CD4-positive, alpha-beta memory T cell (primary cell): Measurements from ENCODE around the gene ARR3. TPM values are rescaled to one million over a fixed set of nuclear protein-coding genes. Genes with fewer than 3 reads are reported as not detected.

Experiments
- CTCF ChIA-PET: fragments of 350-600 bp; sonication (Branson Sonifier 250); formaldehyde crosslinking; loops from one replicate; lab custom pipeline; 2021; ENCODE audit warnings: inconsistent platforms; ENCODE audit not compliant: partially characterized antibody; lab: Charles Lee
- POLR2A ChIA-PET: fragments of 350-600 bp; sonication (Branson Sonifier 250); formaldehyde crosslinking; loops from one replicate; lab custom pipeline; 2021; ENCODE audit not compliant: partially characterized antibody; lab: Charles Lee
- DNase-seq, 5 donors: peaks; one replicate each; pipeline versions ENCODE4 v3.0.0 to v3.0.0-alpha.2; 2020 to 2022; ENCODE audit warnings: mixed read lengths in 1 of 5
- H3K27ac ChIP-seq: one replicate; pipeline ENCODE4 v1.7.0; 2013; ENCODE audit warnings: low read depth, low read length
- H3K27me3 ChIP-seq: 2 replicates; pipeline ENCODE4 v1.7.0; 2013; ENCODE audit warnings: mild to moderate bottlenecking, low read length, moderate library complexity; ENCODE audit not compliant: insufficient read depth
- H3K36me3 ChIP-seq: 2 replicates; pipeline ENCODE4 v1.7.0; 2013; ENCODE audit warnings: mild to moderate bottlenecking, low read length, moderate library complexity; ENCODE audit not compliant: insufficient read depth
- H3K4me1 ChIP-seq: 2 replicates; pipeline ENCODE4 v1.7.0; 2013; ENCODE audit warnings: mild to moderate bottlenecking, low read length, moderate library complexity; ENCODE audit not compliant: insufficient read depth
- H3K4me3 ChIP-seq, 2 donors: one replicate each; pipeline ENCODE4 v1.7.0; 2013; ENCODE audit warnings: low read length in 2 of 2, mild to moderate bottlenecking in 1 of 2
- H3K9me3 ChIP-seq, 2 donors: one replicate each; pipeline ENCODE4 v1.7.0; 2013; ENCODE audit warnings: low read length in 2 of 2, control low read depth in 1 of 2; ENCODE audit not compliant: control insufficient read depth in 1 of 2
- H3K27ac Mint-ChIP-seq, 7 donors: one replicate each; pipeline ENCODE4 v1.8.0; 2020 to 2021; ENCODE audit warnings: mixed read lengths in 7 of 7, mild to moderate bottlenecking in 6 of 7, inconsistent platforms in 3 of 7, moderate library complexity in 3 of 7
- H3K27me3 Mint-ChIP-seq, 2 donors: one replicate each; pipeline ENCODE4 v1.8.0; 2020 to 2021; ENCODE audit warnings: mixed read lengths in 2 of 2
- H3K36me3 Mint-ChIP-seq, 2 donors: one replicate each; pipeline ENCODE4 v1.8.0; 2020 to 2021; ENCODE audit warnings: mixed read lengths in 2 of 2, inconsistent platforms in 1 of 2, mild to moderate bottlenecking in 1 of 2
- H3K4me1 Mint-ChIP-seq, 4 donors: one replicate each; pipeline ENCODE4 v1.8.0; 2020 to 2021; ENCODE audit warnings: mixed read lengths in 4 of 4, mild to moderate bottlenecking in 1 of 4
- H3K4me3 Mint-ChIP-seq, 8 donors: one replicate each; pipeline ENCODE4 v1.8.0; 2020 to 2021; ENCODE audit warnings: mixed read lengths in 8 of 8, mild to moderate bottlenecking in 7 of 8, moderate library complexity in 6 of 8, inconsistent platforms in 3 of 8
- H3K9me3 Mint-ChIP-seq, 8 donors: one replicate each; pipeline ENCODE4 v1.8.0; 2020 to 2021; ENCODE audit warnings: mixed read lengths in 8 of 8, mild to moderate bottlenecking in 5 of 8, inconsistent platforms in 3 of 8, moderate library complexity in 1 of 8
- intact Hi-C: fragments of 100-400 bp; cut with micrococcal nuclease; formaldehyde crosslinking; loops from one replicate; pipeline ENCODE4 v1.15.1; 2023
- polyA plus RNA-seq, 2 donors: library from polyadenylated mRNA; unstranded; fragments of 300-500 nt; fragmentation: Illumina TruSeq; gene quantifications; one replicate each; pipeline ENCODE4 v1.2.3, GENCODE V29; 2021
- total RNA-seq, 2 experiments: library from RNA; stranded (reverse); gene quantifications; one replicate each; pipeline ENCODE4 v1.2.3, GENCODE V29; 2021

The ARR3 gene
- total and polyA plus RNA-seq, 4 experiments from 2014 or later, result not detected

- H3K27me3 ChIP-seq, result no peaks in the 10 kb centered on the region
- peaks cover 13 to 18% of the 10 kb centered on the region in 2 donors for H3K36me3 Mint-ChIP-seq
- POLR2A ChIA-PET, result no interaction called here
- H3K9me3 ChIP-seq, result no peaks in the 10 kb centered on the region
- no peak overlapping the region for H3K4me3 Mint-ChIP-seq
- no peaks in the 10 kb centered on the region for H3K27me3 Mint-ChIP-seq
- no peak for DNase-seq
- CTCF ChIA-PET, result no interaction called here
- H3K27ac ChIP-seq, result no peak overlapping the region
- no peaks in the 10 kb centered on the region for H3K36me3 ChIP-seq
- no peaks in the 10 kb centered on the region for H3K4me1 Mint-ChIP-seq
- H3K9me3 Mint-ChIP-seq, result peaks cover 0 to 1% (median 0%) of the 10 kb centered on the region in 8 donors
- no peak overlapping the region for H3K27ac Mint-ChIP-seq
- intact Hi-C loops, result no loop called here
- H3K4me3 ChIP-seq, result no peak overlapping the region
- H3K4me1 ChIP-seq, result no peaks in the 10 kb centered on the region
Observed at GRCh38 chrX:70280573-70280972, 12.4 kb downstream of the ARR3 start.

- Histone ChIP-seq H3K27me3 (no peaks in the 10 kb centered on the region), H3K4me1 (no peaks in the 10 kb centered on the region), H3K36me3 (no peaks in the 10 kb centered on the region), H3K27ac (no peak within 1 kb of the TSS), H3K9me3 (no peaks in the 10 kb centered on the region), H3K4me3 (no peak within 1 kb of the TSS)
- no peak within 1 kb of the TSS for H3K4me3 Mint-ChIP-seq
- H3K27me3 Mint-ChIP-seq, result no peaks in the 10 kb centered on the region
- no peaks in the 10 kb centered on the region for H3K4me1 Mint-ChIP-seq
- DNase-seq, result no peak
- H3K9me3 Mint-ChIP-seq, result peaks cover 0 to 1% (median 0%) of the 10 kb centered on the region in 8 donors
- H3K27ac Mint-ChIP-seq, result no peak within 1 kb of the TSS
- CTCF ChIA-PET, result no interaction called here
- H3K36me3 Mint-ChIP-seq, result peaks cover 20 to 29% of the 10 kb centered on the region in 2 donors
- intact Hi-C loops, result no loop called here
- POLR2A ChIA-PET, result no interaction called here
Observed at GRCh38 chrX:70281951-70282350, 13.8 kb downstream of the ARR3 start, which contains the start of gene RAB41. RAB41 (plus strand) TSS chrX:70282172; CDS start chrX:70282218, 46 bp downstream.

- H3K36me3 ChIP-seq, result peaks cover 6% of the 10 kb centered on the region
- intact Hi-C loops, result no loop called here
- peak overlapping the region; percentile 6 to 72 for H3K4me3 ChIP-seq
- H3K27ac Mint-ChIP-seq, result peak overlapping the region; percentile 75 to 94 (median 88)
- H3K4me3 Mint-ChIP-seq, result peak overlapping the region; percentile 87 to 94 (median 88)
- no peaks in the 10 kb centered on the region for H3K27me3 Mint-ChIP-seq
- ChIA-PET CTCF (interaction anchor here (0.9 to 2.1 kb wide), 3 partner anchors 10 to 156 kb away, joined by 3 to 6 read pairs (median 6); partner anchors contain the start of gene IGBP1), POLR2A (interaction anchor here (0.8 to 1.0 kb wide), 2 partner anchors 143 to 156 kb away, joined by 3 to 5 read pairs; partner anchors contain the start of gene IGBP1)
- peaks cover 5 to 21% (median 11%) of the 10 kb centered on the region in 4 donors for H3K4me1 Mint-ChIP-seq
- H3K4me1 ChIP-seq, result peaks cover 10% of the 10 kb centered on the region
- no peaks in the 10 kb centered on the region for H3K27me3 ChIP-seq
- H3K27ac ChIP-seq, result peak overlapping the region; percentile 66
- H3K9me3 Mint-ChIP-seq, result peaks cover 0 to 1% (median 0%) of the 10 kb centered on the region in 8 donors
- peak in 1 of 5 donors; percentile 0 for DNase-seq
- no peaks in the 10 kb centered on the region for H3K9me3 ChIP-seq
- H3K36me3 Mint-ChIP-seq, result peaks cover 8 to 26% of the 10 kb centered on the region in 2 donors
Observed at GRCh38 chrX:70289168-70289792, 21.1 kb downstream of the ARR3 start.

- peak; percentile 70 to 76 (median 75) for DNase-seq
- peaks cover 5 to 21% (median 11%) of the 10 kb centered on the region in 4 donors for H3K4me1 Mint-ChIP-seq
- Histone ChIP-seq H3K36me3 (peaks cover 6% of the 10 kb centered on the region), H3K9me3 (no peaks in the 10 kb centered on the region), H3K4me1 (peaks cover 10% of the 10 kb centered on the region), H3K4me3 (peak within 1 kb of the TSS; percentile 52 to 72), H3K27me3 (no peaks in the 10 kb centered on the region), H3K27ac (peak within 1 kb of the TSS; percentile 66)
- peak within 1 kb of the TSS; percentile 87 to 94 (median 88) for H3K4me3 Mint-ChIP-seq
- no peaks in the 10 kb centered on the region for H3K9me3 Mint-ChIP-seq
- CTCF ChIA-PET, result interaction anchor here (0.9 to 2.1 kb wide), 3 partner anchors 9 to 157 kb away, joined by 3 to 6 read pairs (median 6); partner anchors contain the start of gene IGBP1
- intact Hi-C loops, result loop anchor here (10.0 kb wide), 1 partner anchor 145 kb away; no protein-coding TSS in a partner anchor
- POLR2A ChIA-PET, result interaction anchor here (0.8 to 1.0 kb wide), 3 partner anchors 142 to 157 kb away, joined by 3 to 5 read pairs (median 3); partner anchors contain the start of gene IGBP1
- peak within 1 kb of the TSS; percentile 75 to 94 (median 88) for H3K27ac Mint-ChIP-seq
- H3K36me3 Mint-ChIP-seq, result peaks cover 8 to 21% of the 10 kb centered on the region in 2 donors
- no peaks in the 10 kb centered on the region for H3K27me3 Mint-ChIP-seq
Observed at GRCh38 chrX:70289793-70290770, 21.9 kb downstream of the ARR3 start, which contains the start of the genes KIF4A and PDZD11. KIF4A (plus strand) TSS chrX:70290104; CDS start chrX:70290459, 355 bp downstream. PDZD11 (minus strand) TSS chrX:70289927; CDS start chrX:70289341, 586 bp downstream.

- peaks cover 0 to under 1% of the 10 kb centered on the region in 2 donors for H3K36me3 Mint-ChIP-seq
- CTCF ChIA-PET, result no interaction called here
- no peaks in the 10 kb centered on the region for H3K9me3 Mint-ChIP-seq
- peaks cover 1% of the 10 kb centered on the region for H3K36me3 ChIP-seq
- H3K27me3 ChIP-seq, result no peaks in the 10 kb centered on the region
- H3K4me3 ChIP-seq, result no peak overlapping the region
- H3K27ac ChIP-seq, result no peak overlapping the region
- H3K4me1 Mint-ChIP-seq, result peaks cover 5 to 21% (median 11%) of the 10 kb centered on the region in 4 donors
- intact Hi-C loops, result loop anchor here (10.0 kb wide), 1 partner anchor 142 kb away; no protein-coding TSS in a partner anchor
- no peaks in the 10 kb centered on the region for H3K9me3 ChIP-seq
- POLR2A ChIA-PET, result no interaction called here
- no peak overlapping the region for H3K4me3 Mint-ChIP-seq
- H3K4me1 ChIP-seq, result peaks cover 10% of the 10 kb centered on the region
- no peaks in the 10 kb centered on the region for H3K27me3 Mint-ChIP-seq
- no peak for DNase-seq
- H3K27ac Mint-ChIP-seq, result no peak overlapping the region
Observed at GRCh38 chrX:70292788-70293187, 24.7 kb downstream of the ARR3 start.

- no peak for DNase-seq
- no peak overlapping the region for H3K27ac ChIP-seq
- H3K27me3 Mint-ChIP-seq, result no peaks in the 10 kb centered on the region
- no peaks in the 10 kb centered on the region for H3K27me3 ChIP-seq
- H3K4me3 Mint-ChIP-seq, result no peak overlapping the region
- intact Hi-C loops, result loop anchor here (10.0 kb wide), 1 partner anchor 141 kb away; no protein-coding TSS in a partner anchor
- peaks cover 10% of the 10 kb centered on the region for H3K4me1 ChIP-seq
- no peak overlapping the region for H3K4me3 ChIP-seq
- H3K36me3 Mint-ChIP-seq, result no peaks in the 10 kb centered on the region
- H3K9me3 ChIP-seq, result no peaks in the 10 kb centered on the region
- CTCF ChIA-PET, result no interaction called here
- POLR2A ChIA-PET, result no interaction called here
- H3K9me3 Mint-ChIP-seq, result no peaks in the 10 kb centered on the region
- H3K4me1 Mint-ChIP-seq, result peaks cover 5 to 21% (median 11%) of the 10 kb centered on the region in 4 donors
- no peaks in the 10 kb centered on the region for H3K36me3 ChIP-seq
- no peak overlapping the region for H3K27ac Mint-ChIP-seq
Observed at GRCh38 chrX:70293621-70294020, 25.5 kb downstream of the ARR3 start.
